GM23338 (cell line): Measurements from ENCODE around the gene BRICD5. TPM values are rescaled to one million over a fixed set of nuclear protein-coding genes. Genes with fewer than 3 reads are reported as not detected.

ENCODE experiments used
- ATAC-seq: fragments of 200-7000 bp; cut with Tn5 transposase; 3 replicates; pipeline ENCODE4 v1.9.1; 2020
- DNase-seq: peaks from one replicate; pipeline ENCODE4 v3.0.0-alpha.2; 2015; ENCODE audit warnings: low spot score
- H2AFZ ChIP-seq: fragments of 200-600 bp; sonication (generic); 2 replicates; pipeline ENCODE4 v1.8.0; 2016; ENCODE audit warnings: antibody characterized with exemption, mild to moderate bottlenecking, moderate library complexity
- H3F3A ChIP-seq: fragments of 200-600 bp; sonication (generic); replicated peaks from 2 replicates; pipeline ENCODE4 v1.8.0; 2017; ENCODE audit warnings: antibody characterized with exemption, mixed run types, low read depth
- H3K27ac ChIP-seq: fragments of 200-600 bp; sonication (generic); 2 replicates; pipeline ENCODE4 v1.6.1; 2016; ENCODE audit warnings: low read depth
- H3K27me3 ChIP-seq: fragments of 200-600 bp; sonication (generic); 2 replicates; pipeline ENCODE4 v1.8.0; 2016; ENCODE audit warnings: mild to moderate bottlenecking, mixed run types, moderate library complexity; ENCODE audit not compliant: insufficient read depth
- H3K36me3 ChIP-seq: fragments of 200-600 bp; sonication (generic); 2 replicates; pipeline ENCODE4 v1.8.0; 2016; ENCODE audit warnings: mild to moderate bottlenecking; ENCODE audit not compliant: insufficient read depth
- H3K4me1 ChIP-seq: fragments of 200-600 bp; sonication (generic); 2 replicates; pipeline ENCODE4 v1.8.0; 2016; ENCODE audit warnings: mild to moderate bottlenecking, moderate library complexity; ENCODE audit not compliant: insufficient read depth
- H3K4me2 ChIP-seq: fragments of 200-600 bp; sonication (generic); 2 replicates; pipeline ENCODE4 v1.7.1; 2017; ENCODE audit warnings: mixed run types
- H3K4me3 ChIP-seq: fragments of 200-600 bp; sonication (generic); 2 replicates; pipeline ENCODE4 v1.6.1; 2016; ENCODE audit warnings: mixed run types
- H3K79me2 ChIP-seq: fragments of 200-600 bp; sonication (generic); replicated peaks from 2 replicates; pipeline ENCODE4 v1.8.0; 2017; ENCODE audit warnings: mild to moderate bottlenecking; ENCODE audit not compliant: insufficient read depth
- H3K9me2 ChIP-seq: fragments of 200-600 bp; sonication (generic); 2 replicates; pipeline ENCODE4 v1.8.0; 2017; ENCODE audit not compliant: insufficient read depth
- H4K20me1 ChIP-seq: fragments of 200-600 bp; sonication (generic); replicated peaks from 2 replicates; pipeline ENCODE4 v1.8.0; 2017; ENCODE audit warnings: mild to moderate bottlenecking; ENCODE audit not compliant: insufficient read depth
- H3K27ac Mint-ChIP-seq: 2 replicates; pipeline ENCODE4 v1.8.0; 2020; ENCODE audit warnings: inconsistent platforms, mild to moderate bottlenecking, moderate library complexity, mixed read lengths
- H3K27me3 Mint-ChIP-seq: 3 replicates; pipeline ENCODE4 v1.8.0; 2022; ENCODE audit warnings: low read depth, mild to moderate bottlenecking, moderate library complexity, mixed read lengths, inconsistent platforms; ENCODE audit not compliant: insufficient read depth, poor library complexity
- H3K36me3 Mint-ChIP-seq: 3 replicates; pipeline ENCODE4 v1.8.0; 2021; ENCODE audit warnings: low read depth, mild to moderate bottlenecking, inconsistent platforms, moderate library complexity, mixed read lengths
- H3K4me1 Mint-ChIP-seq: 3 replicates; pipeline ENCODE4 v1.8.0; 2020; ENCODE audit warnings: mild to moderate bottlenecking, inconsistent platforms, mixed read lengths
- H3K4me3 Mint-ChIP-seq: 3 replicates; pipeline ENCODE4 v1.8.0; 2021; ENCODE audit warnings: moderate library complexity, mild to moderate bottlenecking, inconsistent platforms, mixed read lengths
- H3K9me3 Mint-ChIP-seq: 3 replicates; pipeline ENCODE4 v1.8.0; 2020; ENCODE audit warnings: moderate library complexity, mild to moderate bottlenecking, inconsistent platforms, mixed read lengths
- CREB1 ChIP-seq: fragments of 250-450 bp; sonication (Bioruptor Pico); IDR thresholded peaks from 2 replicates; pipeline ENCODE4 v1.5.0; 2020; ENCODE audit warnings: low read depth, mild to moderate bottlenecking, moderate library complexity
- EZH2 ChIP-seq: fragments of 200-600 bp; sonication (generic); IDR thresholded peaks from one replicate; pipeline ENCODE4 v1.8.0; 2017; ENCODE audit warnings: antibody characterized with exemption, mild to moderate bottlenecking, low read depth; ENCODE audit not compliant: unreplicated experiment
- JUNB ChIP-seq: IDR thresholded peaks from one replicate; pipeline ENCODE4 v1.6.1; 2016; ENCODE audit warnings: antibody characterized with exemption; ENCODE audit not compliant: unreplicated experiment
- POLR2AphosphoS5 ChIP-seq: IDR thresholded peaks from 2 replicates; pipeline ENCODE4 v1.6.1; 2016; ENCODE audit warnings: antibody characterized with exemption, low read depth
- STAT1 ChIP-seq: IDR thresholded peaks from one replicate; pipeline ENCODE4 v1.6.1; 2016; ENCODE audit warnings: antibody characterized with exemption; ENCODE audit not compliant: unreplicated experiment
- ZNF331 ChIP-seq: fragments of 250-450 bp; sonication (Bioruptor Pico); IDR thresholded peaks from 2 replicates; pipeline ENCODE4 v1.5.0; 2020; ENCODE audit warnings: low read depth, mild to moderate bottlenecking, moderate library complexity
- polyA plus RNA-seq: library from polyadenylated mRNA; unstranded; fragments of >200 nt; fragmentation: Nextera tagmentation; extraction: Ambion mirVana; gene quantifications from 2 replicates; pipeline ENCODE4 v1.2.1, GENCODE V29; 2016
- total RNA-seq: library from RNA; depleted of rRNA; stranded (reverse); fragments of >200 nt; shearing (Covaris generic); gene quantifications from 2 replicates; pipeline ENCODE4 v1.2.3, GENCODE V29; 2014
- TF ChIP-seq, protein P1 (sequence below), 2 experiments: fragments of 200-600 bp in 1 of 2; sonication (generic) in 1 of 2; conservative IDR thresholded peaks; 2 replicates each; pipeline versions ENCODE4 v1.5.1 to v1.6.1; 2016 to 2017; ENCODE audit warnings: antibody characterized with exemption in 2 of 2, low read depth in 2 of 2, mild to moderate bottlenecking in 2 of 2, moderate library complexity in 1 of 2
- TF ChIP-seq, protein P2 (sequence below): fragments of 250-450 bp; sonication (Bioruptor Pico); IDR thresholded peaks from 2 replicates; pipeline ENCODE4 v1.5.0; 2020; ENCODE audit warnings: mild to moderate bottlenecking, moderate library complexity
- TF ChIP-seq, protein P3 (sequence below): IDR thresholded peaks from one replicate; pipeline ENCODE4 v1.6.1; 2018; ENCODE audit warnings: antibody characterized with exemption; ENCODE audit not compliant: unreplicated experiment
- TF ChIP-seq, protein P4 (sequence below): IDR thresholded peaks from 2 replicates; pipeline ENCODE4 v1.6.1; 2016; ENCODE audit warnings: antibody characterized with exemption

The BRICD5 gene
- total and polyA plus RNA-seq, 2 experiments from 2014 or later, result 5.3 to 6.3 TPM

DNA sequence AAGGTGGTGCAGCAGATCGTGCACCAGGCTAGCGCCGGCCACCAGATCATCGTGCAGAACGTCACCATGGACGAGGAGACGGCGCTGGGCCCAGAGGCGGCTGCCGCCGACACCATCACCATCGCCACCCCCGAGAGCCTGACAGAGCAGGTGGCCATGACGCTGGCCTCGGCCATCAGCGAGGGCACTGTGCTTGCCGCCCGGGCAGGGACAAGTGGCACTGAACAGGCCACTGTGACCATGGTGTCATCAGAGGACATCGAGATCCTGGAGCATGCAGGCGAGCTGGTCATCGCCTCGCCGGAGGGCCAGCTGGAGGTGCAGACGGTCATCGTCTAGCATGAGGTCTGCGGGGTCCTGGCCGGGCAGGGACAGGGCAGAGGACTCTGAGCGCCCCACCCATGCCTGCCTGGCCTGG lies 24.6 kb upstream of the BRICD5 start:
- Histone ChIP-seq H3F3A (peaks cover 1% of the 10 kb centered on the region; the same call in 1 of the 2 replicates), H3K79me2 (no peaks in the 10 kb centered on the region), H3K4me1 (no peaks in the 10 kb centered on the region), H3K4me3 (no peak overlapping the region), H3K4me2 (no peak overlapping the region), H4K20me1 (no peaks in the 10 kb centered on the region; the same call in 1 of the 2 replicates), H3K9me2 (no peaks in the 10 kb centered on the region), H3K36me3 (0 out of 2 replicates have a peak, but pooled peaks cover 5% of the 10 kb centered on the region), H3K27ac (no peak overlapping the region), H3K27me3 (peaks cover 18% of the 10 kb centered on the region), H2AFZ (no peak overlapping the region)
- ATAC-seq (no peak), DNase-seq (no peak)
- Mint-ChIP-seq H3K27ac (no peak overlapping the region), H3K4me3 (no peak overlapping the region), H3K4me1 (no peaks in the 10 kb centered on the region), H3K36me3 (peaks cover 8% of the 10 kb centered on the region; the same call in 1 of the 3 replicates), H3K27me3 (peaks cover 25% of the 10 kb centered on the region), H3K9me3 (no peaks in the 10 kb centered on the region)
- no peak for TF ChIP-seq POLR2AphosphoS5
- TF ChIP-seq, protein P1, sequence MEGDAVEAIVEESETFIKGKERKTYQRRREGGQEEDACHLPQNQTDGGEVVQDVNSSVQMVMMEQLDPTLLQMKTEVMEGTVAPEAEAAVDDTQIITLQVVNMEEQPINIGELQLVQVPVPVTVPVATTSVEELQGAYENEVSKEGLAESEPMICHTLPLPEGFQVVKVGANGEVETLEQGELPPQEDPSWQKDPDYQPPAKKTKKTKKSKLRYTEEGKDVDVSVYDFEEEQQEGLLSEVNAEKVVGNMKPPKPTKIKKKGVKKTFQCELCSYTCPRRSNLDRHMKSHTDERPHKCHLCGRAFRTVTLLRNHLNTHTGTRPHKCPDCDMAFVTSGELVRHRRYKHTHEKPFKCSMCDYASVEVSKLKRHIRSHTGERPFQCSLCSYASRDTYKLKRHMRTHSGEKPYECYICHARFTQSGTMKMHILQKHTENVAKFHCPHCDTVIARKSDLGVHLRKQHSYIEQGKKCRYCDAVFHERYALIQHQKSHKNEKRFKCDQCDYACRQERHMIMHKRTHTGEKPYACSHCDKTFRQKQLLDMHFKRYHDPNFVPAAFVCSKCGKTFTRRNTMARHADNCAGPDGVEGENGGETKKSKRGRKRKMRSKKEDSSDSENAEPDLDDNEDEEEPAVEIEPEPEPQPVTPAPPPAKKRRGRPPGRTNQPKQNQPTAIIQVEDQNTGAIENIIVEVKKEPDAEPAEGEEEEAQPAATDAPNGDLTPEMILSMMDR (conservative IDR thresholded peaks at IDR 0.05; ENCODE audit: low read depth in 2 of 2), result no peak
- TF ChIP-seq, protein P2, sequence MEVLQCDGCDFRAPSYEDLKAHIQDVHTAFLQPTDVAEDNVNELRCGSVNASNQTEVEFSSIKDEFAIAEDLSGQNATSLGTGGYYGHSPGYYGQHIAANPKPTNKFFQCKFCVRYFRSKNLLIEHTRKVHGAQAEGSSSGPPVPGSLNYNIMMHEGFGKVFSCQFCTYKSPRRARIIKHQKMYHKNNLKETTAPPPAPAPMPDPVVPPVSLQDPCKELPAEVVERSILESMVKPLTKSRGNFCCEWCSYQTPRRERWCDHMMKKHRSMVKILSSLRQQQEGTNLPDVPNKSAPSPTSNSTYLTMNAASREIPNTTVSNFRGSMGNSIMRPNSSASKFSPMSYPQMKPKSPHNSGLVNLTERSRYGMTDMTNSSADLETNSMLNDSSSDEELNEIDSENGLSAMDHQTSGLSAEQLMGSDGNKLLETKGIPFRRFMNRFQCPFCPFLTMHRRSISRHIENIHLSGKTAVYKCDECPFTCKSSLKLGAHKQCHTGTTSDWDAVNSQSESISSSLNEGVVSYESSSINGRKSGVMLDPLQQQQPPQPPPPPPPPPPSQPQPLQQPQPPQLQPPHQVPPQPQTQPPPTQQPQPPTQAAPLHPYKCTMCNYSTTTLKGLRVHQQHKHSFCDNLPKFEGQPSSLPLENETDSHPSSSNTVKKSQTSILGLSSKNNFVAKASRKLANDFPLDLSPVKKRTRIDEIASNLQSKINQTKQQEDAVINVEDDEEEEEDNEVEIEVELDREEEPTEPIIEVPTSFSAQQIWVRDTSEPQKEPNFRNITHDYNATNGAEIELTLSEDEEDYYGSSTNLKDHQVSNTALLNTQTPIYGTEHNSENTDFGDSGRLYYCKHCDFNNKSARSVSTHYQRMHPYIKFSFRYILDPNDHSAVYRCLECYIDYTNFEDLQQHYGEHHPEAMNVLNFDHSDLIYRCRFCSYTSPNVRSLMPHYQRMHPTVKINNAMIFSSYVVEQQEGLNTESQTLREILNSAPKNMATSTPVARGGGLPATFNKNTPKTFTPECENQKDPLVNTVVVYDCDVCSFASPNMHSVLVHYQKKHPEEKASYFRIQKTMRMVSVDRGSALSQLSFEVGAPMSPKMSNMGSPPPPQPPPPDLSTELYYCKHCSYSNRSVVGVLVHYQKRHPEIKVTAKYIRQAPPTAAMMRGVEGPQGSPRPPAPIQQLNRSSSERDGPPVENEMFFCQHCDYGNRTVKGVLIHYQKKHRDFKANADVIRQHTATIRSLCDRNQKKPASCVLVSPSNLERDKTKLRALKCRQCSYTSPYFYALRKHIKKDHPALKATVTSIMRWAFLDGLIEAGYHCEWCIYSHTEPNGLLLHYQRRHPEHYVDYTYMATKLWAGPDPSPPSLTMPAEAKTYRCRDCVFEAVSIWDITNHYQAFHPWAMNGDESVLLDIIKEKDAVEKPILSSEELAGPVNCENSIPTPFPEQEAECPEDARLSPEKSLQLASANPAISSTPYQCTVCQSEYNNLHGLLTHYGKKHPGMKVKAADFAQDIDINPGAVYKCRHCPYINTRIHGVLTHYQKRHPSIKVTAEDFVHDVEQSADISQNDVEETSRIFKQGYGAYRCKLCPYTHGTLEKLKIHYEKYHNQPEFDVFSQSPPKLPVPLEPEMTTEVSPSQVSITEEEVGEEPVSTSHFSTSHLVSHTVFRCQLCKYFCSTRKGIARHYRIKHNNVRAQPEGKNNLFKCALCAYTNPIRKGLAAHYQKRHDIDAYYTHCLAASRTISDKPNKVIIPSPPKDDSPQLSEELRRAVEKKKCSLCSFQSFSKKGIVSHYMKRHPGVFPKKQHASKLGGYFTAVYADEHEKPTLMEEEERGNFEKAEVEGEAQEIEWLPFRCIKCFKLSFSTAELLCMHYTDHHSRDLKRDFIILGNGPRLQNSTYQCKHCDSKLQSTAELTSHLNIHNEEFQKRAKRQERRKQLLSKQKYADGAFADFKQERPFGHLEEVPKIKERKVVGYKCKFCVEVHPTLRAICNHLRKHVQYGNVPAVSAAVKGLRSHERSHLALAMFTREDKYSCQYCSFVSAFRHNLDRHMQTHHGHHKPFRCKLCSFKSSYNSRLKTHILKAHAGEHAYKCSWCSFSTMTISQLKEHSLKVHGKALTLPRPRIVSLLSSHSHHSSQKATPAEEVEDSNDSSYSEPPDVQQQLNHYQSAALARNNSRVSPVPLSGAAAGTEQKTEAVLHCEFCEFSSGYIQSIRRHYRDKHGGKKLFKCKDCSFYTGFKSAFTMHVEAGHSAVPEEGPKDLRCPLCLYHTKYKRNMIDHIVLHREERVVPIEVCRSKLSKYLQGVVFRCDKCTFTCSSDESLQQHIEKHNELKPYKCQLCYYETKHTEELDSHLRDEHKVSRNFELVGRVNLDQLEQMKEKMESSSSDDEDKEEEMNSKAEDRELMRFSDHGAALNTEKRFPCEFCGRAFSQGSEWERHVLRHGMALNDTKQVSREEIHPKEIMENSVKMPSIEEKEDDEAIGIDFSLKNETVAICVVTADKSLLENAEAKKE (CRISPR knock-in tag), result no peak
- no peak for TF ChIP-seq STAT1
- no peak for TF ChIP-seq ZNF331 (CRISPR knock-in tag)
- TF ChIP-seq JUNB, result no peak
- TF ChIP-seq CREB1 (CRISPR knock-in tag), result no peak
- TF ChIP-seq EZH2, result no peak
- TF ChIP-seq, protein P3, sequence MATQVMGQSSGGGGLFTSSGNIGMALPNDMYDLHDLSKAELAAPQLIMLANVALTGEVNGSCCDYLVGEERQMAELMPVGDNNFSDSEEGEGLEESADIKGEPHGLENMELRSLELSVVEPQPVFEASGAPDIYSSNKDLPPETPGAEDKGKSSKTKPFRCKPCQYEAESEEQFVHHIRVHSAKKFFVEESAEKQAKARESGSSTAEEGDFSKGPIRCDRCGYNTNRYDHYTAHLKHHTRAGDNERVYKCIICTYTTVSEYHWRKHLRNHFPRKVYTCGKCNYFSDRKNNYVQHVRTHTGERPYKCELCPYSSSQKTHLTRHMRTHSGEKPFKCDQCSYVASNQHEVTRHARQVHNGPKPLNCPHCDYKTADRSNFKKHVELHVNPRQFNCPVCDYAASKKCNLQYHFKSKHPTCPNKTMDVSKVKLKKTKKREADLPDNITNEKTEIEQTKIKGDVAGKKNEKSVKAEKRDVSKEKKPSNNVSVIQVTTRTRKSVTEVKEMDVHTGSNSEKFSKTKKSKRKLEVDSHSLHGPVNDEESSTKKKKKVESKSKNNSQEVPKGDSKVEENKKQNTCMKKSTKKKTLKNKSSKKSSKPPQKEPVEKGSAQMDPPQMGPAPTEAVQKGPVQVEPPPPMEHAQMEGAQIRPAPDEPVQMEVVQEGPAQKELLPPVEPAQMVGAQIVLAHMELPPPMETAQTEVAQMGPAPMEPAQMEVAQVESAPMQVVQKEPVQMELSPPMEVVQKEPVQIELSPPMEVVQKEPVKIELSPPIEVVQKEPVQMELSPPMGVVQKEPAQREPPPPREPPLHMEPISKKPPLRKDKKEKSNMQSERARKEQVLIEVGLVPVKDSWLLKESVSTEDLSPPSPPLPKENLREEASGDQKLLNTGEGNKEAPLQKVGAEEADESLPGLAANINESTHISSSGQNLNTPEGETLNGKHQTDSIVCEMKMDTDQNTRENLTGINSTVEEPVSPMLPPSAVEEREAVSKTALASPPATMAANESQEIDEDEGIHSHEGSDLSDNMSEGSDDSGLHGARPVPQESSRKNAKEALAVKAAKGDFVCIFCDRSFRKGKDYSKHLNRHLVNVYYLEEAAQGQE, result no peak
- TF ChIP-seq, protein P4, sequence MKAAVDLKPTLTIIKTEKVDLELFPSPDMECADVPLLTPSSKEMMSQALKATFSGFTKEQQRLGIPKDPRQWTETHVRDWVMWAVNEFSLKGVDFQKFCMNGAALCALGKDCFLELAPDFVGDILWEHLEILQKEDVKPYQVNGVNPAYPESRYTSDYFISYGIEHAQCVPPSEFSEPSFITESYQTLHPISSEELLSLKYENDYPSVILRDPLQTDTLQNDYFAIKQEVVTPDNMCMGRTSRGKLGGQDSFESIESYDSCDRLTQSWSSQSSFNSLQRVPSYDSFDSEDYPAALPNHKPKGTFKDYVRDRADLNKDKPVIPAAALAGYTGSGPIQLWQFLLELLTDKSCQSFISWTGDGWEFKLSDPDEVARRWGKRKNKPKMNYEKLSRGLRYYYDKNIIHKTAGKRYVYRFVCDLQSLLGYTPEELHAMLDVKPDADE, result no peak
